Measurements from ENCODE around the gene RGS19.
"Not testable (repeated sequence)": the region's sequence is repeated elsewhere in the genome, so short reads cannot be mapped to it uniquely, and the experiment has no call there.

RGS19 gene

DNA sequence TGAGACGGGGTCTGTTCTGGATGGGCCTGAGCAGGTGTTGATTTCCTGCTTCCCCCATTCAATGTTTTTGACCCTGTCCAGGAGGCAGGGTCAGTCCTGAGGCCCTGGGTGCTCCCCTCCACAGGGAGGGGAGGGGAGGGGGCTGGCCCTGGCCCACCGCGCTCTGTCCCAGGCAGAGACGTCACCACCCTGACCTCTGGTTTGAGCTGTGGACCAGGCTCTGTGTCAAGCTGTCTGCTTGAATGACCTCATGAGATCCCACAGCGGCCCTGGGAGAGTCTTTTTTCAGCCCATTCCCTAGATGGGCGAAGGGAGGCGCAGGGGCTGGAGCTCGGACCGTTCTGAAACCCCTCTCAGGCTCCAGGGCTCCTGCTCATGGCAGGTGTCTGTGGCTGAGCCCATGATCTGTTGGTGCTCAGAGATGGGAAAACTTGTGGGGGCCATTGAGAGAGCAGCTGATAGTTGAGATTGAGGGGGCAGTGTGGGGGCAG is 13.7 kb upstream of the RGS19 start:
- Histone ChIP-seq H3K27ac (ENCODE audit: insufficient read depth in 1 of 2, low read depth in 1 of 2, low read length in 2 of 2, poor library complexity in 1 of 2, severe bottlenecking in 2 of 2) (no peak overlapping the region), H3K27me3 (replicated peaks in 2 of 5; ENCODE audit: control insufficient read depth in 4 of 5, insufficient read depth in 5 of 5, low read length in 4 of 5) (no peaks in the 10 kb centered on the region), H3K4me1 (ENCODE audit: control extremely low read depth in 1 of 4, control insufficient read depth in 4 of 4, insufficient read depth in 4 of 4, low read length in 3 of 4) (peaks cover 0 to 3% (median 0%) of the 10 kb centered on the region in 4 experiments), H3K4me3 (ENCODE audit: control insufficient read depth in 1 of 7, extremely low read depth in 1 of 7, insufficient read depth in 4 of 7, low read depth in 2 of 7, low read length in 6 of 7) (no peak overlapping the region), H3K36me3 (ENCODE audit: control insufficient read depth in 4 of 4, insufficient read depth in 4 of 4, low read length in 3 of 4) (peaks cover 2 to 21% (median 7%) of the 10 kb centered on the region in 4 experiments), H3K9me3 (ENCODE audit: control extremely low read depth in 1 of 5, control insufficient read depth in 4 of 5, insufficient read depth in 2 of 5, low read depth in 1 of 5, low read length in 4 of 5) (peaks cover 0 to under 1% (median 0%) of the 10 kb centered on the region in 5 experiments)
- ChIA-PET CTCF (interaction anchor here (0.8 kb wide), 1 partner anchor 9 kb away, joined by 3 read pairs; the partner anchor contains the start of gene LKAAEAR1), POLR2A (no interaction called here)
- no peak for DNase-seq
- WGBS (ENCODE audit: insufficient coverage): 88% methylated on average over 8 of the region's 9 CpGs

DNA sequence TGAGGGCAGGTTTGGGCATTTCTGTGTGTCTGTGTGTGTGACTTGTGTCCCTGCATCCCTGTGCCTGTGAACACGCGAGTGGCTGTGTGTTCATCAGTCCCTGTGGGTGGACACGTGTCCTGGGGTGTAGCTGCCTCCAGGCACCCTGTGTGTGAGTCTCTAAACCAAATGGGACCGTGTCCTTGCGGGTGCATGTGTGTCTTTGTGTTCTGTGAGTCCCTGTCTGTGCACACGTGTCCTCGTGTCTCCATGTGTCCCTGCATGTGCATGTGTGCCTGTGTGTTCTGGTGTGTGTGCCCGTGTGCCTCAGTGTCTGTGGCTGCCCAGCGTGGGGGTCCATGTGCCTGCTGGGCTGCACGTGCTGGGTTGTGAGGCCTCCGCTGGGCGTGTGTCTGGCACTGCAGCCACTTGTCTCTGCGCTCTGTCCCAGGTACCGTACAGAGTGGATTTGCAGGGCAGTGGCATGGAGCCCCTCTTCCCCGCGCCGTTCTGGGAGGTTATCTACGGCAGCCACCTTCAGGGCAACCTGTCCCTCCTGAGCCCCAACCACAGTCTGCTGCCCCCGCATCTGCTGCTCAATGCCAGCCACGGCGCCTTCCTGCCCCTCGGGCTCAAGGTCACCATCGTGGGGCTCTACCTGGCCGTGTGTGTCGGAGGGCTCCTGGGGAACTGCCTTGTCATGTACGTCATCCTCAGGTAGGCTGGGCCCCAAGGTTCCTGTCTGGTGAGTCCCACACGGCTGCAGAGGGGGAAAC is 13.1 kb upstream of the RGS19 start:
- POLR2A ChIA-PET: no interaction called here
- Histone ChIP-seq H3K27me3 (replicated peaks in 2 of 5; ENCODE audit: control insufficient read depth in 4 of 5, insufficient read depth in 5 of 5, low read length in 4 of 5) (no peaks in the 10 kb centered on the region), H3K4me1 (ENCODE audit: control extremely low read depth in 1 of 4, control insufficient read depth in 4 of 4, insufficient read depth in 4 of 4, low read length in 3 of 4) (peaks cover 0 to 3% (median 0%) of the 10 kb centered on the region in 4 experiments), H3K4me3 (ENCODE audit: control insufficient read depth in 1 of 7, extremely low read depth in 1 of 7, insufficient read depth in 4 of 7, low read depth in 2 of 7, low read length in 6 of 7) (no peak overlapping the region), H3K36me3 (ENCODE audit: control insufficient read depth in 4 of 4, insufficient read depth in 4 of 4, low read length in 3 of 4) (peaks cover 2 to 16% (median 5%) of the 10 kb centered on the region in 4 experiments), H3K9me3 (ENCODE audit: control extremely low read depth in 1 of 5, control insufficient read depth in 4 of 5, insufficient read depth in 2 of 5, low read depth in 1 of 5, low read length in 4 of 5) (peaks cover 0 to 7% (median 0%) of the 10 kb centered on the region in 5 experiments), H3K27ac (ENCODE audit: insufficient read depth in 1 of 2, low read depth in 1 of 2, low read length in 2 of 2, poor library complexity in 1 of 2, severe bottlenecking in 2 of 2) (no peak overlapping the region)
- 90% methylated on average over 18 of the region's 27 CpGs for WGBS (ENCODE audit: insufficient coverage)
- no peak for DNase-seq
- CTCF ChIA-PET: interaction anchor here (0.8 to 0.9 kb wide), 2 partner anchors 8 to 18 kb away, joined by 3 read pairs; partner anchors contain the start of gene LKAAEAR1

DNA sequence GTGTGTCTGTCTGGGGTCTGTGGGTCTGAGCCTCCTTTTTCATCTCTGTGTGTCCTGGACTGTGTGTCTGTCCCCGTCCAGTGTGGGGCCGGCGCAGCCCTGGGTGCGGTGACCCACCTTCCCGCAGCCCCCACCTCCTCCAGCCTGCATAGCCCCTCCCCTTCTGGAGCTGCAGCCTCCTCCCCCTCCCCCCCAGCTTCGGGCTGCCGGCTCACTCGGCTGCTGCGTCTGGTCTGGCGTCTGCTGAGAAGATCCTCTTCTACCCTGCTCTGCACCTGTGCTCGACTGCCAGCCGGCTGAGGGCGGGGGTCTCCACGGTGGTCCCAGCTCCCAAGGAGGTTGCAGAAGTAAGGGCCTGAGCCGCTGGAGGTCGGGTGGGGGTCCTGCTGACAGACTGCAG is 12.5 kb upstream of the RGS19 start:
- Histone ChIP-seq H3K4me3 (ENCODE audit: control insufficient read depth in 1 of 7, extremely low read depth in 1 of 7, insufficient read depth in 4 of 7, low read depth in 2 of 7, low read length in 6 of 7) (no peak overlapping the region), H3K4me1 (ENCODE audit: control extremely low read depth in 1 of 4, control insufficient read depth in 4 of 4, insufficient read depth in 4 of 4, low read length in 3 of 4) (peaks cover 0 to 3% (median 0%) of the 10 kb centered on the region in 4 experiments), H3K36me3 (ENCODE audit: control insufficient read depth in 4 of 4, insufficient read depth in 4 of 4, low read length in 3 of 4) (peaks cover 2 to 9% (median 6%) of the 10 kb centered on the region in 4 experiments), H3K9me3 (ENCODE audit: control extremely low read depth in 1 of 5, control insufficient read depth in 4 of 5, insufficient read depth in 2 of 5, low read depth in 1 of 5, low read length in 4 of 5) (peaks cover 0 to 9% (median 0%) of the 10 kb centered on the region in 5 experiments), H3K27ac (ENCODE audit: insufficient read depth in 1 of 2, low read depth in 1 of 2, low read length in 2 of 2, poor library complexity in 1 of 2, severe bottlenecking in 2 of 2) (no peak overlapping the region), H3K27me3 (replicated peaks in 2 of 5; ENCODE audit: control insufficient read depth in 4 of 5, insufficient read depth in 5 of 5, low read length in 4 of 5) (no peaks in the 10 kb centered on the region)
- POLR2A ChIA-PET: no interaction called here
- DNase-seq: no peak
- WGBS (ENCODE audit: insufficient coverage): 76% methylated on average over 9 of the region's 16 CpGs
- CTCF ChIA-PET: interaction anchor here (0.9 kb wide), 1 partner anchor 18 kb away, joined by 3 read pairs; no protein-coding TSS in a partner anchor

- no peak overlapping the region for H3K27ac ChIP-seq (ENCODE audit: insufficient read depth in 1 of 2, low read depth in 1 of 2, low read length in 2 of 2, poor library complexity in 1 of 2, severe bottlenecking in 2 of 2)
- H3K36me3 ChIP-seq (ENCODE audit: control insufficient read depth in 4 of 4, insufficient read depth in 4 of 4, low read length in 3 of 4): peaks cover under 1 to 5% (median 3%) of the 10 kb centered on the region in 4 experiments
- ChIA-PET POLR2A (no interaction called here), CTCF (interaction anchor here (0.9 to 1.3 kb wide), 2 partner anchors 11 to 19 kb away, joined by 3 to 4 read pairs; no protein-coding TSS in a partner anchor)
- H3K9me3 ChIP-seq (ENCODE audit: control extremely low read depth in 1 of 5, control insufficient read depth in 4 of 5, insufficient read depth in 2 of 5, low read depth in 1 of 5, low read length in 4 of 5): peaks cover 0 to 11% (median 0%) of the 10 kb centered on the region in 5 experiments
- H3K27me3 ChIP-seq (replicated peaks in 2 of 5; ENCODE audit: control insufficient read depth in 4 of 5, insufficient read depth in 5 of 5, low read length in 4 of 5): no peaks in the 10 kb centered on the region
- H3K4me3 ChIP-seq (ENCODE audit: control insufficient read depth in 1 of 7, extremely low read depth in 1 of 7, insufficient read depth in 4 of 7, low read depth in 2 of 7, low read length in 6 of 7): no peak overlapping the region
- DNase-seq: no peak
- 97% methylated on average over 19 of the region's 19 CpGs for WGBS (ENCODE audit: insufficient coverage)
- peaks cover 0 to 3% (median 0%) of the 10 kb centered on the region in 4 experiments for H3K4me1 ChIP-seq (ENCODE audit: control extremely low read depth in 1 of 4, control insufficient read depth in 4 of 4, insufficient read depth in 4 of 4, low read length in 3 of 4)
These were observed 12.0 kb upstream of the RGS19 start for GRCh38 chr20:64091340-64091739.

- Histone ChIP-seq H3K9me3 (ENCODE audit: control extremely low read depth in 1 of 5, control insufficient read depth in 4 of 5, insufficient read depth in 2 of 5, low read depth in 1 of 5, low read length in 4 of 5) (peaks cover 0 to 11% (median 0%) of the 10 kb centered on the region in 5 experiments), H3K4me3 (ENCODE audit: control insufficient read depth in 1 of 7, extremely low read depth in 1 of 7, insufficient read depth in 4 of 7, low read depth in 2 of 7, low read length in 6 of 7) (no peak overlapping the region), H3K27me3 (replicated peaks in 2 of 5; ENCODE audit: control insufficient read depth in 4 of 5, insufficient read depth in 5 of 5, low read length in 4 of 5) (no peaks in the 10 kb centered on the region), H3K36me3 (ENCODE audit: control insufficient read depth in 4 of 4, insufficient read depth in 4 of 4, low read length in 3 of 4) (peaks cover 0 to 2% (median 0%) of the 10 kb centered on the region in 4 experiments), H3K4me1 (ENCODE audit: control extremely low read depth in 1 of 4, control insufficient read depth in 4 of 4, insufficient read depth in 4 of 4, low read length in 3 of 4) (peaks cover 0 to 3% (median 1%) of the 10 kb centered on the region in 4 experiments), H3K27ac (ENCODE audit: insufficient read depth in 1 of 2, low read depth in 1 of 2, low read length in 2 of 2, poor library complexity in 1 of 2, severe bottlenecking in 2 of 2) (no peak overlapping the region)
- no peak for DNase-seq
- WGBS (ENCODE audit: insufficient coverage): 94% methylated on average over 8 of the region's 10 CpGs
- ChIA-PET CTCF (interaction anchor here (1.2 to 1.3 kb wide), 3 partner anchors 12 to 21 kb away, joined by 3 to 4 read pairs (median 4); no protein-coding TSS in a partner anchor), POLR2A (no interaction called here)
These were observed 10.8 kb upstream of the RGS19 start for GRCh38 chr20:64090165-64090564.

DNA sequence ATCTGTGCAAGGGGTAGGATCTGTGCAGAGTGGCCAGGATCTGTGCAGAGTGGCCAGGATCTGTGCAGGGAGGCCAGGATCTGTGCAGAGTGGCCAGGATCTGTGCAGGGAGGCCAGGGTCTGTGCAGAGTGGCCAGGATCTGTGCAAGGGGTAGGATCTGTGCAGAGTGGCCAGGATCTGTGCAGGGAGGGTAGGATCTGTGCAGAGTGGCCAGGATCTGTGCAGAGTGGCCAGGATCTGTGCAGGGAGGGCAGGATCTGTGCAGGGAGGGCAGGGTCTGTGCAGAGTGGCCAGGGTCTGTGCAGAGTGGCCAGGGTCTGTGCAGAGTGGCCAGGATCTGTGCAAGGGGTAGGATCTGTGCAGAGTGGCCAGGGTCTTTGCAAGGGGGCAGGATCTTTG is 9.3 kb upstream of the RGS19 start:
- DNase-seq; H3K27me3 ChIP-seq (replicated peaks in 2 of 5; ENCODE audit: control insufficient read depth in 4 of 5, insufficient read depth in 5 of 5, low read length in 4 of 5); POLR2A ChIA-PET; CTCF ChIA-PET; H3K4me3 ChIP-seq (ENCODE audit: control insufficient read depth in 1 of 7, extremely low read depth in 1 of 7, insufficient read depth in 4 of 7, low read depth in 2 of 7, low read length in 6 of 7); H3K27ac ChIP-seq (ENCODE audit: insufficient read depth in 1 of 2, low read depth in 1 of 2, low read length in 2 of 2, poor library complexity in 1 of 2, severe bottlenecking in 2 of 2); H3K36me3 ChIP-seq (ENCODE audit: control insufficient read depth in 4 of 4, insufficient read depth in 4 of 4, low read length in 3 of 4): not testable (repeated sequence)
- H3K4me1 ChIP-seq (ENCODE audit: control extremely low read depth in 1 of 4, control insufficient read depth in 4 of 4, insufficient read depth in 4 of 4, low read length in 3 of 4): peaks cover 0 to 16% (median 13%) of the 10 kb centered on the region in 4 experiments
- peaks cover 0 to 11% (median 0%) of the 10 kb centered on the region in 5 experiments for H3K9me3 ChIP-seq (ENCODE audit: control extremely low read depth in 1 of 5, control insufficient read depth in 4 of 5, insufficient read depth in 2 of 5, low read depth in 1 of 5, low read length in 4 of 5)
